ENCODE results near the gene COMMD10.
"Not testable (repeated sequence)": the region's sequence is repeated elsewhere in the genome, so short reads cannot be mapped to it uniquely, and the experiment has no call there.

The COMMD10 gene

DNA sequence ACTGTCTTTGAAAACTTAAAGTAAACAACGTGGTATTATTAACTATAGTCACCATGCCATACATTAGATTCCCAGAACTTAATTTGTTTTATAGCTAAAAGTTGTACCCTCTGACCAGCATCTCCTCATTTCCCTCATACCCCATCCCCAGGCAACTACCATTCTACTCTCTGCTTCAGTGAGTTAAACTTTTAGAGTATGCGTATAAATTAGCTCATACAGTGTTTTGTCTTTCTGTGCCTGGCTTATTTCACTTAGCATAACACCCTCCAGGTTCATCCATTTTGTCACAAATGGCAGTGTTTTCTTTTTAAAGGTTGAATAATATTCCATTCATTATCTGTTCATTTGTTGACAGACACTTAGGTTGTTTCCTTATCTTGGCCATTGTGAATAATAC lies 14.2 kb downstream of the COMMD10 start:
- DNase-seq = no peak

GRCh38 chr5:116104941-116105340 lies 20.1 kb downstream of the COMMD10 start:
- DNase-seq = not testable (repeated sequence)

- no peak for DNase-seq
These were observed 30.3 kb downstream of the COMMD10 start for GRCh38 chr5:116115163-116115562.

DNA sequence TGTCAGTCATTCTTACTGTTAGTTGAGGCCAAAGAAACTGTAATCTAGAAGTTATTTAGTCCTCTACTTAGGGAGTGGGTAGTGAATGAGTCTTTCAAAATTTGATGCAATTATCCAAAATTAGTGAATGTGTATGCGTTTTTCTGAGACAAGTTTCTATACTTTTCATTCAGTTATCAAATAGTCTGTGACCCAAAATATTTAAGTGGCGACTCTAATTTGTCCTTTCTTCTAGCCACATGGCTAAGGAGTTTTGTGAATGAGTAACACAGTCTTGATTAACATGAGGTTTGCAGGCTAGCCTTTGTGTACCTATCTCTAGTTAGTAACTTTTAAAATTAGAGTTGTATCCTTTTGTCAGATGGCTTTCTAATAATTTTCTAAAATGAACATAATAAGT lies 45.6 kb downstream of the COMMD10 start:
- DNase-seq = no peak

DNA sequence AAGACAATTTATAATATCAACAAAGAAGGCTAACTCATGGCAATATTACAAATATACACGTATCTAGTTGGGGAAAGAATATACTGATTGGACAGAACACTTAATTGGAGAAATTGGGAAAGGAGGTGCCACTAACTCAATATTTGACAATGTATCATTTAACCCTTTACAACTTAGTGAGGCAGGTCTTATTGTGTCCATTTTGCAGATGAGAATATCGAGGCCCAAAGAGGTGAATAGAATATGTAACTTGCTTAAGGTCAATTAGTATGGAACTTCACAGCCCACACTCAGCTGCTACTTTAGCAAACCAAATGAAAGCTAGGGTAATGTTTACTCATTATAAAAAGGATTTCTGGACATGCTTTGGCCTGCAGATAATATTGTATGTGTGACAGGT lies 46.2 kb downstream of the COMMD10 start:
- no peak for DNase-seq

GRCh38 chr5:116133281-116133680 lies 48.5 kb downstream of the COMMD10 start:
- DNase-seq = no peak

GRCh38 chr5:116135344-116135743 lies 50.5 kb downstream of the COMMD10 start:
- DNase-seq = no peak

- no peak for DNase-seq
These were observed 52.9 kb downstream of the COMMD10 start for GRCh38 chr5:116137544-116138378.

DNA sequence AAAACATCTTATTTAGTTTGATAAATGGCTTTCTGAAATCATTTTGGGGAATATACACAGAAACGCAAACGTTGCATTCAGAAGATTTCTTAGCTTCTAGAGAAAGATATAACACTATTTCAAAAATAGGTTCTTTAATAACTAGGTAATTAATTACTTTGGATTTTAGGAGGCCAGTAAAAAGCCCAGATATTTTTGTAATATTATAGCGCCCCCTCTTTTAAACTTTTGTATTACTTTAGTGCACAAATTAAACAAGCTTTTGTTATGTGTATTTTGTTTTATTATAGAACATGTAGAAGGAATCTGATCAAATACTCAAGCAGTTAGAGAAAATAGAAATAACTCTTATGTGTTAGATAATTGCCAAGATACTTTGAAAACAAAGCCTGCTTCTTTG lies 57.7 kb downstream of the COMMD10 start:
- no peak for DNase-seq

DNA sequence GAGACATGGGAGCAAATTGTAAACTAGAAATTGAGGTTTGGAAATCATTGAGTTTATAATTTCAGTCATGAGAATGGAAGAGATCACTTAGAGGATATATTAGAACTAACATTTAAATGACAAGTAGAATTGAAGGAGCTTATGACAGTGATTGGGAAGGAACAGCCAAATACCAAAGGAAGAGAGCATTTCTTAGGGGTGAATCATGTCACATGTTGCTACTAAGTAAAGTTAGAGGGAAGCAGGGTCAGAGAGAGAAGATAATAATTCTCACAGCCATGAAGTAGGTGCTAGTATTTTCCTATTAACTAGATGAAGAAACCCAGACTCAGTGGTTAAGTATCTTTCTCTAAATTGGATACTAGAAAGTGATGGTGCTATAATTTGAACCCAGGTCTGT lies 59.3 kb downstream of the COMMD10 start:
- DNase-seq = no peak

DNA sequence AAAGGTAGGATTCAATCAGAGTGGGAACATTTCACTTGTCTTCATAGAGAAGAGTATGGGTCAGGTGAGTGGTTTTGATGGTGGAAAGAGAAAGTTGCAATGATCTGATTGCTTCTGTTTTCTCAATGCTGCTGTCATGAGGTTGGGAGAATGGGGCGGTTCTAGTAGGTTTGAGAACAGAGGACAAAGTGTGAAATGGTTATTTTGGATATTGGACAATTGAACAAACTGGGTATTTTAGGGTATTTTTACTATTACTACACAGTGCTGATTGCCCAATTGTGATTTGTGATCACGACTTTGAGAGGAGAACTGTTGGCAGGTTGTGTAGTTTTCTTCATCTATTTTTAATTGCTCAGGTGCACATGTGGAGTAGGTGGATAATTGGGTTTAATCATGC lies 60.2 kb downstream of the COMMD10 start:
- DNase-seq = no peak

DNA sequence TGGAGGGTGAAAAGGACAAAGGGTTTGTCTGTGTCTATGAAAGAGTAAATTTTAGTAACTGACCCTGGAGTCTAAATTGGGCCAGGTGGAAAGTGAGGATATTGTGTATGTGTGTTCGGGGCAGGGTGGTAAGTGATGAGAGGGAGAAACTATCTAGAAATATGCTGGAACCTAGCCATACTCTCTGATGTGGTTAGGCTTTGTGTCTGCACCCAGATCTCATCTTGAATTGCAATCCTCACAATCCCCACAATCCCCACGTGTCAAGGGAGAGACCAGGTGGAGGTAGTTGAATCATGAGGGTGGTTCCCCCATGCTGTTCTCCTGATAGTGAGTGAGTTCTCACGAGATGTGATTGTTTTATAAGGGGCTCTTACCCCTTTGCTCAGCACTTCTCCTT lies 60.6 kb downstream of the COMMD10 start:
- DNase-seq = no peak

DNA sequence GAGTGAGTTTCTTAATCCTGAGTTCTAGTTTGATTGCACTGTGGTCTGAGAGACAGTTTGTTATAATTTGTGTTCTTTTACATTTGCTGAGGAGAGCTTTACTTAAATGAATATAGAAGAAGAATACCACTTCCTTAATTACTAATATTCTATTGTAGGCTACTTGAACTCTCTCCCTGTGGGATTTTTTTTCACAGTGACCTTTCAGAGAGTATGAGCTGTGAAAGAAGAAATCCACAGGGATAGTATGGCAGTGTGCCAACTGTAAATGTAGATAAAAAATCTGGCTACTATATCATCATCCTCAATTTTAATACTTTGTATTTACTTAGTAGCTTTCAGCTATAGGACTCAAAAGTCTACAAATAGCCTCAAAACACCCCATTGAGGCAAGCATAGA lies 67.3 kb downstream of the COMMD10 start:
- no peak for DNase-seq

- DNase-seq = no peak
These were observed 68.9 kb downstream of the COMMD10 start for GRCh38 chr5:116153687-116154174.

GRCh38 chr5:116154252-116154651 lies 69.4 kb downstream of the COMMD10 start:
- no peak for DNase-seq

DNA sequence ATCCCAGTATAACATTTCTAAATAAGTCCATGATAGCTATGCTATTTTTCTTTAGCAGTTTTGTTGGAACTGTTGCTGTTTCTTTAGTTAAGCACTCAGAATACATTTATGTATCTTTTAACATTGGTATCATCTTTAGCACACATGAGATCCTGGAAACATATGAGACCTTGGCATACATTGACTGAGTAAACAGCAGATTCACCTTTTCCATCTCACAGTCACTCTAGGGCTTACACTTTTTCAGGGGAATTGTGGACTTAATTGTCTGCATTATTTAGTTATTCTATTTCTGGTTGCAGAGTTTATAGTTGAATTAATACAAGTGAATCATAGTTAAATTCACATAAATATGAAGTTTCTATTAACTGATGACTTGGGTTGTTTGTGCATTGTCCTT lies 70.1 kb downstream of the COMMD10 start:
- DNase-seq = no peak

DNA sequence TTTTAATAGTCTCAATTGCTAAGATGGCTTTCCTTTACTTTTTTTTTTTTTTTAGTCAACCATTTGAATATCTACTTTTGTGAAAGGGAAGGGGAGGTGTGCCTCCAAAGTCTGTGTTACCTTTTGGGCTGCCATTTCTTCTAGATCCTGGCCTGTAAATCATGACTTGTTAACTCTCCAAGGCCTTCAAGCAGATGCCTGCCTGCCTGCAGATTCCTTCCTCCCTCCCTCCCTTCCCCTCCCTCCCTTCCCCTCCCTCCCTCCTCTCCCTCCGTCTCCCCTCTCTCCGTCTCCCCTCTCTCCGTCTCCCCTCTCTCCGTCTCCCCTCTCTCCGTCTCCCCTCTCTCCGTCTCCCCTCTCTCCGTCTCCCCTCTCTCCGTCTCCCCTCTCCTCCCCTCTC lies 73.1 kb downstream of the COMMD10 start:
- DNase-seq = no peak

GRCh38 chr5:116159006-116159405 lies 74.2 kb downstream of the COMMD10 start:
- DNase-seq = no peak

GRCh38 chr5:116174111-116174510 lies 89.3 kb downstream of the COMMD10 start:
- DNase-seq = no peak

- DNase-seq = no peak
These were observed 91.3 kb downstream of the COMMD10 start for GRCh38 chr5:116176121-116176520.

DNA sequence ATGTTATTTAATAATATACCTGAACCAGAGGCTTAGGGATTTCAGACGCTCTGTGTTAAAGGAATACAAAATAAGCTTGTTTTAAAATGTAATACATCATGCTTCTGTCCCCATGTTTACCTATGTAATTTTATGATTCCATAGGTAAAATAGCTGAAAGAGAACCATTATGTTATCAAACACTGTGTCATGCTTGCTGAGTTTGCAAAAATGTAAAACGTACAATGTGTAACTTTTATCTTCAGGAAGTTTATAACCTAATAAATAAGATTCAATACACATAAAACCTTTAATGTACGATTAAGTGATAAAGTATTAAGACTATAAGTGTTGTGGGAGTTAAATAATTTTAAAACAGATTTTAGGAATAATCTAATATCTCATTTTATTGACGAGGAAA lies 94.1 kb downstream of the COMMD10 start:
- DNase-seq = no peak

DNA sequence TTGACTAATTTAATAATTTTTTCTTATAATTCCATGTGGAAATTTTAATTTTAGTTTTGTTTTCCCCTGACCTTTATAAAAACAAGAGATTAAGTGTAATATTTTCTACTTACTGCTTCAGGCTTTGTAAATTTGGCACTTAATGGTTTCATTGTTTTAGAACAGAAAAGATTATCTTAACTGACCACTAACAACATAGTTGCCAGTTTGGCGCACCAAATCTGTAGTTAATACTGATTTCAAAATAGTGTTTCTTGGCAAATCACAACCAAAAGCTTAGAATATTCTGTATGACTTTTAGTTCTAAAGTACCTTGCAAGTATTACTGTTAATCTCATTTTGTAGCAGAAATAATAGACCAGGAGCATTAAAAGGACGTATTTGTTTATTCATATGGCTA lies 124.3 kb downstream of the COMMD10 start:
- DNase-seq = no peak

DNA sequence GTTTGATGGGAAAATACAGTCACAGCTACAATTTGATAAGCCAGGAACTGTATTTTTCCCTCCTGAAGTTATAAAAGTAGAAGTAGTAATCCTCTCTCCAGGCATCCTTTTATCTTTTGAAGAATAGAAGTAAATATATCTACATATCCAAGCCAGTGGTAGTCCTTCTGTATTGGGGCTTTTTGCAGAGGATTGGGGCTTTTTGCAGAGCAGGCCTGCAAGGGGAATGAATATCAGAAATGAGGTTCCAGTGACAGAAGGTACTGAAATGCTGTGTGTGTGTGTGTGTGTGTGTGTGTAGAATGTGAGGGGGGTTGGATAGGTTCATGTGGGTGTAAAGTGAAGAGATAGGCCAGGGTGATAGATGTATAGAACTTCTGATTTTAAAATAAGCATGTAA lies 127.4 kb downstream of the COMMD10 start:
- DNase-seq = no peak

DNA sequence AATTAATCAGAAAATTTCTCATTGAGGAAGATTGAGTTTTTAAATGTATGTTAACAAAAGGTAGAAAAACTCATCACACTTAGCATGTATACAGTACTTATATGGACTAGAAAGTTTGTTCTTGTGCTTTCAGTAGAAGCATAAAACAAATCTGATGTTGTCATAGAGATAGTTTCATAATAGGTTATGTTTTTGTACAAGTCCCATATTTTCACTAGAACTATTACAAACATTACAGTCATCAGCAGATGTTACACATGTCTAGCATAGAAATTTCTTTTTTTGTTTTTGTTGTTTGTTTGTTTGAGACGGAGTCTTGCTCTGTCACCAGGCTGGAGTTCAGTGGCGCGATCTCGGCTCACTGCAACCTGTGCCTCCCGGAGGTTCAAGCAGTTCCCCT lies 131.4 kb downstream of the COMMD10 start:
- no peak for DNase-seq

DNA sequence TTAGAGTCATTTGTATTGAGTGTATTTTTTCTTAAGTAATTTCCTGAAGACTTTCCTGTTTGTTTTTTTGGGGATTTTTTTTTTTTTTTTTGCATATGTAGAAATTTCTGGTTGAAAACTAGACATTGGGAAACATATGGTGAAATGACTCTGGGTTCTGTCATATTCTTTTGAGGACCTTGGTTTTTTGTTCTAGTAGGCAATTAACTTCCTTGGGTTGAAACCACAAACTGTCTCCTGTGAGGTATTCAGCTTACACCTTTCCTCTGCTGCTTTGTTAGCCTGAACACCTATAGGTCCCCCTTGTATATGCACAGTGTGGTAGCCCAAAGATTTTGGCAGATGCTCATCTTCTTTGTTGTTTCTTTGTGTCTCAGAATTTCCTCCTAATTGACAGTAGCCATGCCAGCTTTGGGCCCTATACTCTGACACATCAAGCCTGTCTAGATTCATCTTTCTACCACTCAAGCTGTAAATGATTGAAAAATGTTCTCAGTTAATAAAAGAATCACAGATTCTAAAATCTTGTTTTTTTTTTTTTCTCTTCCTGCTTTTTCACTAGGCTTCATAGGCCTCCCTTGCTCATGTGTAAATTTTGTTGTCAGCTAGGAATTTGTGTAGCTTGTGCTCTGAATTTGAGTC lies 140.6 kb downstream of the COMMD10 start:
- DNase-seq = peak; percentile 0
